Measurements from ENCODE around the gene VWF. TPM values are rescaled to one million over a fixed set of nuclear protein-coding genes. Genes with fewer than 3 reads are reported as not detected.

VWF gene
- 0.12 and 0.65 TPM in 2 replicates for total RNA-seq (2013; cell fraction: nucleolus; rRNA removed)
- 0.16 TPM in 1 of 2 replicates, not detected in the other for total RNA-seq (2014; rRNA removed)
- not detected in 2 replicates for total RNA-seq (2014; rRNA removed; fragmentation: Illumina TruSeq; extraction: Trizol)
- 0.23 and 0.53 TPM in 2 replicates for total RNA-seq (2021)
- not detected for polyA plus RNA-seq (2011; ENCODE audit: low read depth)
- 0.08 TPM in 1 of 2 replicates, not detected in the other for polyA plus RNA-seq (2011; rRNA removed)
- 0.01 and 0.03 TPM in 2 replicates for polyA plus RNA-seq (2011; cell fraction: cytosol; rRNA removed)
- polyA plus RNA-seq (2011; cell fraction: nucleus; rRNA removed): 0.04 and 0.07 TPM in 2 replicates
- not detected in 2 replicates for polyA plus RNA-seq (2012)
- polyA plus RNA-seq (2014; fragmentation: Illumina TruSeq; extraction: Trizol): not detected in 2 replicates
- polyA plus RNA-seq (2014; fragmentation: Nextera tagmentation; extraction: Ambion mirVana): not detected
- not detected in 2 replicates for polyA plus RNA-seq (2014; rRNA removed)
- polyA plus RNA-seq (2016; fragmentation: Nextera tagmentation; extraction: Ambion mirVana): not detected
- 0.10 TPM in 1 of 2 replicates, not detected in the other for polyA minus RNA-seq (2011; rRNA and poly(A)+ RNA removed)
- 0.13 TPM in 1 of 2 replicates, not detected in the other for polyA minus RNA-seq (2011; cell fraction: cytosol; rRNA and poly(A)+ RNA removed)
- 0.12 TPM in 1 of 2 replicates, not detected in the other for polyA minus RNA-seq (2011; cell fraction: nucleus; rRNA and poly(A)+ RNA removed)
- Bru-seq, nascent RNA: percentile 8 among the genes with signal in this experiment
- BruChase-seq, experiment 1, labeled RNA remaining after a 6-hour chase: percentile 6 among the genes with signal in this experiment
- BruChase-seq, experiment 2, labeled RNA remaining after a 2-hour chase: percentile 9 among the genes with signal in this experiment
- long read RNA-seq, experiment 1: 0 reads
- long read RNA-seq, experiment 2: 0 reads

GRCh38 chr12:6124411-6125309, at the start of gene VWF:
VWF (minus strand) TSS chr12:6124670; CDS start chr12:6123196, 1,474 bp downstream.
- WGBS (ENCODE audit: insufficient coverage, insufficient replicate concordance, low lambda C conversion rate, missing lambda C conversion rate): 28% methylated on average over 5 of the region's 5 CpGs
- no peaks in the 10 kb centered on the region; the same call in 2 of the 3 replicates for H3K9me3 ChIP-seq (replicated peaks; ENCODE audit: control insufficient read depth, insufficient read depth, low read length)
- TF ChIP-seq ATF3 (IDR thresholded peaks at IDR 0.05; ENCODE audit: borderline replicate concordance, extremely low read depth, low read depth, low read length): no peak
- no peak for TF ChIP-seq ZNF274 (IDR thresholded peaks at IDR 0.05; ENCODE audit: insufficient read depth, insufficient read length)
- no peak for TF ChIP-seq CEBPZ (IDR thresholded peaks at IDR 0.05; ENCODE audit: low read depth, low read length)
- no peak for TF ChIP-seq USF2 (IDR thresholded peaks at IDR 0.05; ENCODE audit: borderline replicate concordance, low read depth, low read length)
- no peak for TF ChIP-seq ETV6 (conservative IDR thresholded peaks at IDR 0.05 in 1 of 2, IDR thresholded peaks at IDR 0.05 in 1 of 2; ENCODE audit: borderline replicate concordance in 1 of 2, low read depth in 1 of 2)
- TF ChIP-seq MTA2 (IDR thresholded peaks at IDR 0.05; ENCODE audit: low read depth): no peak
- no peak for TF ChIP-seq CREB1 (IDR thresholded peaks at IDR 0.05; ENCODE audit: low read depth)
- no peak for TF ChIP-seq DPF2 (IDR thresholded peaks at IDR 0.05)
- TF ChIP-seq POU2F2 (IDR thresholded peaks at IDR 0.05; ENCODE audit: borderline replicate concordance, low read depth, low read length): no peak
- no peak for TF ChIP-seq HDAC2 (IDR thresholded peaks at IDR 0.05)
- TF ChIP-seq NBN (IDR thresholded peaks at IDR 0.05): no peak
- TF ChIP-seq SRF (IDR thresholded peaks at IDR 0.05; ENCODE audit: low read depth in 2 of 2, low read length in 2 of 2): no peak
- no peak for TF ChIP-seq ZNF622 (IDR thresholded peaks at IDR 0.05)
- TF ChIP-seq NFXL1 (IDR thresholded peaks at IDR 0.05; ENCODE audit: borderline replicate concordance): no peak

More at GRCh38 chr12:6124411-6125309, at the start of gene VWF:
- DNase-seq (ENCODE audit: low read depth, low spot score) (no peak), FAIRE-seq (no peak), ATAC-seq (no peak)
- ChIA-PET CTCF (no interaction called here), RAD21 (ENCODE audit: unreplicated experiment) (no interaction called here), POLR2A (no interaction called here), SMC1A (ENCODE audit: uncharacterized antibody, unreplicated experiment) (no interaction called here)
- in situ Hi-C loops (cut with MboI): no loop called here
- Histone ChIP-seq H2AFZ (ENCODE audit: control insufficient read depth, low read depth, low read length) (no peak within 1 kb of the TSS), H4K20me1 (ENCODE audit: control insufficient read depth, insufficient read depth) (no peaks in the 10 kb centered on the region), H3K27ac (ENCODE audit: control insufficient read depth, insufficient read depth) (no peak within 1 kb of the TSS), H3K4me1 (ENCODE audit: control insufficient read depth, insufficient read depth, low read length) (no peaks in the 10 kb centered on the region), H3K4me2 (ENCODE audit: control insufficient read depth, insufficient read depth) (no peak within 1 kb of the TSS), H3K9ac (ENCODE audit: control insufficient read depth, insufficient read depth, low read length) (no peak within 1 kb of the TSS), H3K4me3 (no peak within 1 kb of the TSS), H3K27me3 (replicated peaks in 1 of 2; ENCODE audit: control insufficient read depth in 2 of 2, insufficient read depth in 2 of 2, low read length in 1 of 2) (peaks cover 0 to 8% of the 10 kb centered on the region in 2 experiments; a peak in 2 of 4 replicates), H3K36me3 (ENCODE audit: control insufficient read depth in 2 of 2, insufficient read depth in 2 of 2, low read length in 1 of 2) (no peaks in the 10 kb centered on the region), H3K79me2 (ENCODE audit: control insufficient read depth, insufficient read depth, low read length) (no peaks in the 10 kb centered on the region)
- intact Hi-C loops (cut with micrococcal nuclease; ENCODE audit: unreplicated experiment): no loop called here
- BruUV-seq (replicated peaks): no TSS peak
